Ovary (tissue), 9 donors: ENCODE measurements around the gene SPAG16. TPM values are rescaled to one million over a fixed set of nuclear protein-coding genes. Genes with fewer than 3 reads are reported as not detected.

Experiments used
- DNase-seq, 5 donors: peaks; one replicate each; pipeline ENCODE4 v3.0.0-alpha.2; 2019 to 2020
- H3K27ac ChIP-seq, 2 donors: fragments of 200-600 bp; one replicate each; pipeline versions ENCODE4 v1.5.1 to v1.8.0; 2019 to 2022
- H3K27me3 ChIP-seq: fragments of 200-600 bp; one replicate; pipeline ENCODE4 v1.8.0; 2022
- H3K36me3 ChIP-seq: fragments of 200-600 bp; sonication (generic); one replicate; pipeline ENCODE4 v1.5.1; 2019
- H3K4me1 ChIP-seq: one replicate; pipeline ENCODE4 v1.8.1; 2013; ENCODE audit warnings: mild to moderate bottlenecking, moderate library complexity; ENCODE audit not compliant: insufficient read depth
- H3K4me3 ChIP-seq: fragments of 200-600 bp; sonication (generic); one replicate; pipeline ENCODE4 v1.5.1; 2017
- H3K9me3 ChIP-seq, 2 donors: fragments of 200-600 bp in 1 of 2; sonication (generic) in 1 of 2; one replicate each; pipeline versions ENCODE4 v1.5.1 to v1.8.1; 2013 to 2019; ENCODE audit warnings: mild to moderate bottlenecking in 1 of 2, moderate library complexity in 1 of 2
- EP300 ChIP-seq: sonication (generic); formaldehyde crosslinking; IDR thresholded peaks from one replicate; pipeline ENCODE4 v1.6.1; 2017; ENCODE audit warnings: antibody characterized with exemption
- POLR2A ChIP-seq: fragments of 450-650 bp; IDR thresholded peaks from one replicate; pipeline ENCODE4 v1.6.1; 2017; ENCODE audit warnings: antibody characterized with exemption, mild to moderate bottlenecking, moderate library complexity
- WGBS, 3 donors: extraction: QIAGEN DNeasy Blood & Tissue Kit in 1 of 3; methylation state at CpG; one replicate each; pipeline versions ENCODE4 v1.1.5 to v1.1.7; 2013 to 2017; 5-methylcytosine and 5-hydroxymethylcytosine counted together
- intact Hi-C, 4 donors: fragments of 100-400 bp; cut with DNase I; formaldehyde crosslinking; loops; one replicate each; pipeline versions ENCODE4 v1.11.0 to v1.15.1; 2022 to 2023
- polyA plus RNA-seq, 2 donors: library from polyadenylated mRNA; stranded (reverse); fragments of 200-250 nt in 1 of 2; fragments of 350-450 nt in 1 of 2; fragmentation: Illumina TruSeq in 1 of 2; extraction: RNeasy Lipid Tissue Mini Kit (QIAGEN cat#74804) in 1 of 2; gene quantifications; one replicate each; pipeline ENCODE4 v1.2.3, GENCODE V29; 2013 to 2014
- total RNA-seq, 7 donors: library from RNA; depleted of rRNA in 2 of 7; stranded (reverse); fragments of >200 nt in 2 of 7; fragmentation: NEBNext Ultra II Directional in 3 of 7; extraction: Animal tissue kit (Norgen Biotek cat#: 25700) in 3 of 7; gene quantifications; one replicate each; pipeline versions ENCODE4 v1.1.0 to v1.2.4, GENCODE V29; 2016 to 2023
- TF ChIP-seq, protein P1 (sequence below), 3 donors: fragments of 450-650 bp in 2 of 3; fragments of 200-600 bp in 1 of 3; IDR thresholded peaks; one replicate each; pipeline versions ENCODE4 v1.5.1 to v1.8.0; 2016 to 2022; ENCODE audit warnings: antibody characterized with exemption in 3 of 3, mild to moderate bottlenecking in 1 of 3
- donor health status: DM: no; HTN: no; CAD: no; lungs with moderate emphysema.
- donor health status: DM: no; HTN: no; CAD: no.
- donor health status: Bipolar disorder and iron deficiency.
- donor health status: DM: yes; HTN: yes; CAD: no.
- donor health status: DM: no; HTN: no; CAD: no.
- donor health status: DM: yes; HTN: yes; CAD: no.

SPAG16 gene
- total and polyA plus RNA-seq, 9 donors = 25.2 to 58.7 (median 28.9) TPM

DNA sequence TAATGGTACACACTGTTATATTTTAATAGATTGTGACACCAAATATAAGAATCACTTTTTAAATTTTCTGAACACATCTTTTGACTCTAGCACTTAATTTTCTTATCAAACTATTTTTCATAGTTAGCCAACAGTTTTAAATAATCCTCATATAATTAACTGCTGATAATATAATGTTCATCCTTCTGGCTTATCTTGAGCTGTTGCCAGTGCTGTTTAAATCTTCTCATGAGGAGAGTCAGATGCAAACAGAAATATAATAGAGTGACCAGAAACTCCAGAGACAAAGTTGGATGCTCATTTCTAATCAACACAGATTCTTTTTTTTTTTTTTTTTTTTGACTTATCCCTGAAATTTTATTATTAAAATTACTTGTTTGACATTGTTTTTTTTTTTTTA, 282.6 kb downstream of the SPAG16 start:
- Histone ChIP-seq H3K36me3 (no peaks in the 10 kb centered on the region), H3K27me3 (no peaks in the 10 kb centered on the region), H3K4me1 (no peaks in the 10 kb centered on the region), H3K4me3 (no peak overlapping the region), H3K27ac (no peak overlapping the region), H3K9me3 (no peaks in the 10 kb centered on the region)
- intact Hi-C loops = no loop called here
- no peak for DNase-seq
- TF ChIP-seq POLR2A (no peak), EP300 (no peak)
- TF ChIP-seq, protein P1, sequence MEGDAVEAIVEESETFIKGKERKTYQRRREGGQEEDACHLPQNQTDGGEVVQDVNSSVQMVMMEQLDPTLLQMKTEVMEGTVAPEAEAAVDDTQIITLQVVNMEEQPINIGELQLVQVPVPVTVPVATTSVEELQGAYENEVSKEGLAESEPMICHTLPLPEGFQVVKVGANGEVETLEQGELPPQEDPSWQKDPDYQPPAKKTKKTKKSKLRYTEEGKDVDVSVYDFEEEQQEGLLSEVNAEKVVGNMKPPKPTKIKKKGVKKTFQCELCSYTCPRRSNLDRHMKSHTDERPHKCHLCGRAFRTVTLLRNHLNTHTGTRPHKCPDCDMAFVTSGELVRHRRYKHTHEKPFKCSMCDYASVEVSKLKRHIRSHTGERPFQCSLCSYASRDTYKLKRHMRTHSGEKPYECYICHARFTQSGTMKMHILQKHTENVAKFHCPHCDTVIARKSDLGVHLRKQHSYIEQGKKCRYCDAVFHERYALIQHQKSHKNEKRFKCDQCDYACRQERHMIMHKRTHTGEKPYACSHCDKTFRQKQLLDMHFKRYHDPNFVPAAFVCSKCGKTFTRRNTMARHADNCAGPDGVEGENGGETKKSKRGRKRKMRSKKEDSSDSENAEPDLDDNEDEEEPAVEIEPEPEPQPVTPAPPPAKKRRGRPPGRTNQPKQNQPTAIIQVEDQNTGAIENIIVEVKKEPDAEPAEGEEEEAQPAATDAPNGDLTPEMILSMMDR (IDR thresholded peaks at IDR 0.05) = no peak

DNA sequence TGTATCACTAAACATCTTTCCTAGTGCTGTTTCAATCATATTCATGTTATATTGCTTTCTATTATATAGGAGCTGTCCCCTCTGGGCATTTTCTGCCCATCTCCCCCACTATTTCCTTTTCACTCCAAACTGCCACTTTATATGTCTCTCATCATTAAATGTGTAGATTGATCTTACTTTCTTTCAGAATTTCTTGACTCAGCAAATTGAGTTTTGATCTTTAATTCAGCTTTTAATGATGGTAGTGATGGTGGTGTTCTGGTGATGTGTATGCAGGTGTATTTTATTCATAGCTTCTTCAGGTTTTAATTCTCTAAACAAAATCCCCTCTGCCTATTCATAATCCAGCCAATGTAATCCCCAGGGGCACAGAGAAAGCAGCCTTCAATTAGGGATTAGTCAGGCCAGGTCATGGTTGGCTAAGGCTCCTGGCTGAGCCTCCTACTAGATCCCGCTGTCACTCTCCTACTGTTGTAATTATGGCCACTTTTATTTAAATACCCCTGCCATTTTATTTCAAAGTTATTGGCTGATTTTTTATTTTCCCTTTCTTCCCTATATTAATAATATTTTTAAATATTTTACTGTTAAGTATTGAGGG, 325.4 kb downstream of the SPAG16 start:
- intact Hi-C loops = no loop called here
- WGBS, 3 donors = 76 to 97% (median 95%) methylated on average over 1 of the region's 1 CpG
- TF ChIP-seq, protein P1 (IDR thresholded peaks at IDR 0.05) = no peak
- TF ChIP-seq EP300 (no peak), POLR2A (no peak)

DNA sequence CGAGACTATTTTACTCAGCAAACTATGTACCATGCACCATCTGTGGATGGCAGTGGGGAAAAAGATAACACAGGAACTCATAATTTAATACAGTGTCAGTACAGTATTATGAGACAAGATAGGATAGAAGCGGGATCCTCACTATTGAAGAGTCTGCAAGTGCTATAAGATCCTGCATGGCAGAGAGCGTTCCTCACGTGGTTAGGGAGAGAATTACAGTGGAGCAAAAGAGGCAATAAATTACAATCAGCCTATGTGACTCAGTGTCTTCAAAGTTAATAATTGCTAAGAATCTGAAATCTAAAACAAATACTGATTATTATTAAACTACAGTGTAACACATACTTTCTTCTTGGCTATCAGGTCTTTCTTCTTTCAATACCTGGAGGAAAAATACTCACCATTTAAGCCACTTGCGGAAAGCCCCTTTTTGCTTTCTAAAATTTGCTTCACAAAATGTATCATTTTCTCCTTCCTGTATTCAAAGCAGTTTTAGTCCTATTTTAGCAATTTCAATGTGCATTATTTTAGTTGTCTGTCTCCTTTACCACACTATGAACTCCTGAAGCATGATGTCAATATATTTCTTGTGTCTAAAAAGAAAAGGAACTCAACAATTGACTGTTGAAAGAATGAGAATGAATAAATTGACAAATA, 342.9 kb downstream of the SPAG16 start:
- TF ChIP-seq POLR2A = no peak
- TF ChIP-seq, protein P1 (IDR thresholded peaks at IDR 0.05) = no peak
- TF ChIP-seq EP300 = no peak
- Histone ChIP-seq H3K27me3 (no peaks in the 10 kb centered on the region), H3K4me3 (no peak overlapping the region), H3K4me1 (no peaks in the 10 kb centered on the region), H3K27ac (no peak overlapping the region), H3K36me3 (no peaks in the 10 kb centered on the region), H3K9me3 (no peaks in the 10 kb centered on the region)
- intact Hi-C loops = no loop called here
- no peak for DNase-seq
- 59 to 74% (median 67%) methylated on average over 5 of the region's 5 CpGs for WGBS, 3 donors

More for the DNA sequence above, 325.4 kb downstream of the SPAG16 start:
- Histone ChIP-seq H3K4me3 (no peak overlapping the region), H3K27ac (no peak overlapping the region), H3K4me1 (no peaks in the 10 kb centered on the region), H3K27me3 (no peaks in the 10 kb centered on the region), H3K36me3 (no peaks in the 10 kb centered on the region), H3K9me3 (no peaks in the 10 kb centered on the region)
- DNase-seq = no peak

DNA sequence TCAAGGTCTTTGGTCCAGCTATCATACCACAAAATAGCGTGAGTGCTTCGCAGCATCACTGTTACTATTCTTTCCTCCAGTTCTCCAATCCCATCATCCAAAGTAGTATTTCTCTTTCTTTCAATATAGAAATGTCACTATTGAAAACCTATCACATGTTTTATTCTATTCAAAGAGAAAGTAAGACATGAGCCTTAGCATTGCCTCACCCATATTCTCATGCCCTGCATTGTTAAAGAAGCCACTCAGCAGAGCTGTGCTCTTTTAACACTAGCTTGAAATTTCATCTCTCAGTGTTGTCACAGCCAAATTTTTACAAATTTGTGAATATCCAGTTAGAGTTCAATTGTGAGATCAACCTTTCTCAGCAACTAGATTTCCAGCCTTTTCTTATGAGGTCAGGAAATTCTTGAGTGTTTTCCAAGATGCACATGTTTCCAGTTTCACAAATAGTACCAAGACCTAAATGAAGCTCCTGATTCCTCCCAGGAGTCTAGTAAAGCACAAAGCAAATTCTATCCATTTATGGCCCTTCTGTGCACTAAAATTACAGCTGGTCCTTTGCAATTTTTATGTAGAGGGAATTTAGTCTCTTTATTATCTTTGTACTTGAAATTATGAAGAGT, 343.7 kb downstream of the SPAG16 start:
- WGBS, 3 donors = 68 to 84% (median 71%) methylated on average over 2 of the region's 2 CpGs

More for the DNA sequence above, 343.7 kb downstream of the SPAG16 start:
- no peak for DNase-seq
- Histone ChIP-seq H3K9me3 (no peaks in the 10 kb centered on the region), H3K4me1 (no peaks in the 10 kb centered on the region), H3K36me3 (no peaks in the 10 kb centered on the region), H3K4me3 (no peak overlapping the region), H3K27me3 (no peaks in the 10 kb centered on the region), H3K27ac (no peak overlapping the region)
- intact Hi-C loops = no loop called here
- no peak for TF ChIP-seq POLR2A
- TF ChIP-seq, protein P1 (IDR thresholded peaks at IDR 0.05) = no peak
- no peak for TF ChIP-seq EP300
